ELF-1 (cell line): ENCODE results near the gene KIF7.

Experiments used
- DNase-seq: peaks from one replicate; pipeline ENCODE4 v3.0.0-alpha.2; 2016; ENCODE audit warnings: low read depth, low spot score

The KIF7 gene

DNA sequence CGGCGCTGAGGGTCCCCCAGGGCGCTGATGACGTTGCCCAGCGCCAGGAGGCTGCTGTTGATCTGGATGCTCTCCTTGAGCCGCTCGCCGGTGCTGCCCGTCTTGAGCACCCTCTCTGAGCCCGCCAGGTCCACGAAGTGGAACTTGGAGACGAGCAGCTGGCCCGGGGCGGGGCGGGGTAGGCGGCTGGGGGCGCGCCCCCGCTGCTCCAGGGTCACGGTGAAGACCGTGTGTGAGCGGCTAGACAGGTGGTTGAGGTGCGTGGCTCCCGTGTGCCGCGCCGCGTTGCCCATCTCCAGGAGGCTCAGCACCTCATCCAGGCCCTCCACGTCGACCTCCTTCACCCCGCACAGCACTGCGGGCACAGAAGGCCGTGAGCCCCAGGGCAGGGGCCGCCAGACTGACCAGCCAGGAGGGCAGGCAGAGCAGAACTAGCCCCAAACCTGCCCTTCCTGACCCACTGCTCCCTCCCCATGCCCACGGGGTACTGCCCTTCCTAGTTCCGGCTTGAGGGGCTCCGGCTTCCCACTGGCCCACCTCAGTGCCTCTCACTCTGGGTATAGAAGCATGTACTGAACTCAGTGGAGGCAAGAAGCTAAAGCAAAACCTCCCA is 6.1 kb downstream of the KIF7 start:
- no peak for DNase-seq

DNA sequence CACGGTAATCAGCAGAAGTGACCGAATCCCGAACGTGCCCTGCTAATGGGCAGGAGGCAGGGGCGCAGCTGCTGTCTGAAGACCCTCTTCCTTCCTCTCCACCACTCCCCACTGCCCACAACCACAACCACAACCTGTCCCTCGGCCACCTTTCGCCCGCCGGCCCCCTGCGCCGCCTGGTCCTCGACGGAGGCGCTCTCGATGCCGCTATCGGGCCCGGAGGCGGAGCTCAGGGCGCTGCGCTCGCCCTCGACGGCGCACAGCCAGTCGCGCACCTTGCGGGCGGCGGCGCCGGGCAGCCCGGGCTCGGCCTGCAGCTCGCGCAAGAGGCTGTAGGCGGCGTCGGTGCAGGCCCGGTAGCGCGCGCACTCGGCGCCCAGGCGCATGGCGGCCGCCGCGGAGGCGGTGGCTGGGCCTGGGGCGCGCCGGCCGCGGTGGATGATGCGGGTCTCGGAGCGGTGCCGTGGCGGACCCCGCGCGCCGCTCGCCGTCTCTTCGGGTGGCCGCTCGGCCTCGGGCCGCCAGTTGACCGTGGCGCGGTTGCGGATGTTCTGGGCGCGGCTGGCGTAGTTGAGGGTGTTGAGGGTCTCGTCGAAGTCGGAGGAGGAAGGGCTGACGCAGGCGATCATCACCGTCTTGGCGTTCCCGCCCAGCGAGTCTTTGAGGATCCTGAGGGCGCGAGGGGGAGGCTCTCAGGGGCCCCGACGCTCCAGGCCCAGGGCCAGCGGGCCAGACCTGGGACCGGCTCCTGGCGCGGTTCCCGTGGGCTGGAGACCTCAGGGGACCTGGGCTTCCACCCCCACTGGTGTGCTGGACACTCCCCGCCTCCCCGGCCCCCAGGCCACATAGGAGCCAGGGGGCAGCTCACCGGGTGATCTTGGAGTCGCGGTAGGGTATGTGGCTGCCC is 6.9 kb downstream of the KIF7 start:
- DNase-seq, result peak; percentile 35

DNA sequence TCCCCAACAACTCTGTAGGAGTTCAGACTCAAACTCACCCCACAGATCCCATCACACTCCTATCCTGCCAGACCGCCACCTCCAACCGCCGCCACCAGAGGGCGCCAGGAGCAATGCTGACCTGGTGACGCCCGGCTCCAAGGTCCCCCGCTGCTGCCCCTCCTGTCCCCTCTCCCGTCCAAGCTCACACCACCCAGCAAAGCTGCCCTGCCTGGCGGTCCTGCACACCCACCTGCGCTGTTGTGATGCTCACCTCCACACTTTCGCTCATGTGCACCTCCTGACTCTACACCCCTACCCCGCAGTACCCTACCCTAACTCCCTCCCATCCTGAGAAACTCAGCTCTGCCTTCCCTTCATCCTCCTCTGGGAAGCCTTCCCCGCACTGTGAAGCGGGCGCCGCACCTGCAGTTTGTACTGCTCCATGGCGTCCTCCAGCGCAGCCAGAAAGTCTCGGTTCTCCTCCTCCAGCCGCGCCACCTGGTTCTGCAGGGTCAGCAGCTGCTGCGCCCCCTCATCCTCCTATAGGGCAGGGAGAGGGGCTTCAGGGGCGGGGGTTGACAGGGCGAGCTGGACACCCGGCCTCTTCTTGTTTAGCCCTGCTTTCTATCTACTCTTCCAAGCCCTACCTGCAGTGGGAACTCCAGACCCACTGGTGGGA is 7.9 kb downstream of the KIF7 start:
- peak; percentile 88 for DNase-seq

DNA sequence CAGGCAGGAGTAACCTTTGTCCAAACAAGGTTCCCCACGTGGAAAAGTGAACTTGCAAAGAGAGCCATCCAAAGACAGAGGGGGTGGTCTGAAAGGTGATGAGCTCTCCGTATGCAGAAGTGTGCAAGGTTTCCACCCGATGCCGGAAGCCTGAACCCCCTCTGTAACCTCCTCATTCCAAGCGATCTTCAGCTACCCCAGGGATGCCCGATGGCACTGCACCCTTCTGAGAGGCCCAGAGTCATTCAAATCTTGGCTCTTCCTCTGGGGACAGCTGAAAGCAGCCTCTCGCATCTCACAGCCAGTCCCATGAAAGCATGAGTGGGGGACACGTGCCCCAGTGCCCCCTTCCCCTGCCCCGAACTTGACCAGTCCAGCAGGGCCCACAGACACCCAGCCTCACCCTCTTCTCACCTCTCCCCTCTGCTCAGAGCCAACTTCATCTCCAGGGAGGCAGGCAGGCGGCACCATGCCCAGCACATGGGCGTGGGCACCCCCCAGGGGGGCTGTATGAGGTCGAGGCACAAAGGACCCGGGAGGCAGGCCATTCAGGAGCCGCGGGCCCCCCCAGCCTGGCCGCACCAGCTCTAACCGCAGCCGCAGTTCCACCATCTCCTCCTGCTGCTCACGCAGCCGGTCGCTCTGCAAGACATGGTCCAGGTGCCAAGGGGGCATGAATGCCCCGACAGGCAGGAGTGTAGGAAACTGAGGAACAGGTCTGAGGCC is 8.7 kb downstream of the KIF7 start:
- DNase-seq, result no peak

DNA sequence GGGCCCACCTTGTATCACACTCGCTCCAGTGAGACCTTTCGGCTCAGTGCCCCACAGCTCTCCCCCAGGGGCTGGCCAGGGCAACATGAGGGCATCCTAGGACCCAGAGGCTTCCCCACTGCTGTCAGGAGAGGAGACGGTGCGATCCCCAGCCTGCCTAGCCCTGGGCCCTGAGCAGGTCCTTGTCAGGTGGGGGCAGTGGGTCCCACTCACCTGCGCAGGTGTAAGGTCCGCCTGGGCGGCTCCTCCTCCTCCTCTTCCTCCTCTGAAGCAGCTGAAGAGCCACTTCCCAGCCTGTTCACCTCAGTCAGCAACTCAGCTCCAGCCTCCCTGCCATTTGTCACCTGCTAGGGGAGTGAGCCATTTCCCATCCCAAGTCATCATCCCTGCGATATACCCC is 9.6 kb downstream of the KIF7 start:
- DNase-seq, result no peak

DNA sequence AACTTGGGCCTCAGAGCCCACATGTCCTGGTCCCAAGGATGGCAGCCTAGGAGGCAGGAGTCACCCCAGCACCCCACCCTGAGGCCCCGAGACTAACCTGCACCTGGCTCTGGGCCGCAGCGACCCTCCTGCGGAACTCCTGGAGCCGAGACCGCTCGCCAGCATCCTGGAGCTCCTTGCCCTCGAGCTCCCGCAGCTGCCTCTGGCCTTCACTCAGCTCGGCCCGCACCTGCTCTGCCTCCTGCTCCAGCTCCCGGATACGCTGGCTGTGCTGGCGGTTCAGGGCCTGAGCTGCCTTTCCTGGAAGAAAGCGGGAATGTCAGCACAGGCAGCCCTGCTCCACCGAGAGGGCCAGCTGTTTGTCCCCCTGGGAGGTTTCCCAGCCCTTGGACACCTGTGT is 13.2 kb downstream of the KIF7 start:
- no peak for DNase-seq

DNA sequence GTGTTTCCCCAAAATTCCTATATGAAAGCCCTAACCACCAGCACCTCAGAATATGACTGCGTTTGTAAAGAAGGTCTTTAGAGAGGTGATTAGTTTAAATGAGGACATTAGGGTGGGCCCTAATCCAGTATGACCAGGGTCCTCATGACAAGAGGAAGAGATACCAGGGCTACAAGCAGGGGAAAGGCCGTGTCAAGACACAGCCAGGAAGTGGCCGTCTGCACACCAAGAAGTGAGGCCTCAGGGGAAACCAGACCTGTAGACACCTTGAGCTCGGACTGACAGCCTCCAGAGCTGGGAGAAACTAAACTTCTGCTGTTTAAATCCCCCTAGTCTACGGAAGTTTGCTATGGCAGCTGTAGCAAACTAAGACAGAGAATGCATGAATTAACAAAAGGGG is 14.2 kb downstream of the KIF7 start:
- DNase-seq, result no peak

DNA sequence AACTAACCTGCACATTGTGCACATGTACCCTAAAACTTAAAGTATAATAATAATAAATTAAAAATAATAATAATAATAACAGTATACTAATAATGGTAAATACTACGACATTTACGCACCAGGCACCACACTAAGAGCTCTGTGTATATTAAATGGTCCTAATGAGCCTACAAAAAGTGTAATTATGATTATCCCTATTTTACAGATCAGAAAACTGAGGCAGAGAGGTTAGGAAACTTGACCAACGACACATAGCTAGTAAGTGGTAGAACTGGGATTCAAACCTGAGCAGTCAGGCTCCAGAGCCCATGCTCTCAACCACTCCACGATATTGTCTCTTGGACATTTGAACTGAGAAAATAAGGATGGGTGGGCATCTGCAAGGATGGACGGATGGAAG is 15.0 kb downstream of the KIF7 start:
- no peak for DNase-seq

DNA sequence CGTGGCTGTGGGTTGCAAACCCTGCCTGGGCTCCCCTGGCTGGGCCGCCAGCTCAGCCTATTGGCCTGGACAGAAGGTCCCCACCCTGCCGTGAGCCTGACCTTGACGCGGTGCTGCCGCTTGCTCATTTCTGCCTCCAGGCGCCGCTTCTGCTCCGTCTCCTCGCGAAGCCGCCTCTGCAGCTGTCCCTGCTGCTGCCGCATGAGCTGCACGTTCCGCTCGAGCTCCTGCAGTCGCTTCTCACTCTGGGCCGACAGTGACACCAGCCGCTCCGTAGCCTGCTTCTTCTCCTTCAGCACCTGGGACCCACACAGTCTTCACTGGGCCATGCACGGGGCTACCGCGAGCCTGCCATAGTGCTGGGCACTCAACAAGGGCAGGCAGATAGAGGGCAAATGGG is 21.7 kb downstream of the KIF7 start:
- no peak for DNase-seq

DNA sequence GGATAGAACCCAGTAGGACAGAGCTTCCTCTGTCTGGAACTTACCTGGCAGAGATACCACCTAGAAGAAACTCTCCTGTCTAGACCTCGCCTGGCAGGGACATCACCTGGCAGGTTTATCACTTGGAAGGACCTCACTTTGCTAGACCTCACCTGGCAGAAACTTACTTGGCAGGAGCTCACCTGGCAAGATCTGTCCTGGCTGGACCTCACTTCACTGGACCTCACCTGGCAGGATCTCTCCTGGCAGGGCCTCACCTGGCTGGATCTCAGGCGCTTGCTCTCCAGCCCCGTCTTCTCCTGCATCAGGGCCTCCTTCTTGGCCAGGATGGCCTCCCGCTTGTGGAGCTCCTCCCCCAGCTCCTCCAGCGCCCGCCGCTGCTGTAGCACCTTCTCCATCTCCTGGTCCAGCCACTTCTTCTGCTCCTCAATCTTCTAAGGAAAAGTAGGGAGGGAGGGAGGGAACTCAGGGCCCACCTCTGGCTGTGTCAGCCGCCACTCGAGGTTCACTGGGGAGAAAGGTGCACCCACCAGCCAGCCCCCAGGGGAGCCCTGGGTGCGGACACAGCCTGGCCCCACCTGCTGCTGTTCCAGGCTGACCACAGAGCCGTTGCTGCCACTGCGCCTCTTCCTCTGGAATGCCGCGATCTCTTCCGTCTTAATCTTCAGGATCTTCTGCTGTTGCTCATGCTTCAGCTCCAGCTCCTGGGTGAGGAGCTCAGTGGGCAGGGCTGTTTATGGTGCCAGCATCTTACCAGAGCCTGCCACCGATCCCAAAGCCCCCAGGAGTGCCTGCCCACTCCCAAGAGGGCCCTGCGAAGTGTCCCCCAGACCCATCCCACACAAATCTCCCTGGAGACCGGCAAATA is 22.5 kb downstream of the KIF7 start:
- DNase-seq, result no peak

DNA sequence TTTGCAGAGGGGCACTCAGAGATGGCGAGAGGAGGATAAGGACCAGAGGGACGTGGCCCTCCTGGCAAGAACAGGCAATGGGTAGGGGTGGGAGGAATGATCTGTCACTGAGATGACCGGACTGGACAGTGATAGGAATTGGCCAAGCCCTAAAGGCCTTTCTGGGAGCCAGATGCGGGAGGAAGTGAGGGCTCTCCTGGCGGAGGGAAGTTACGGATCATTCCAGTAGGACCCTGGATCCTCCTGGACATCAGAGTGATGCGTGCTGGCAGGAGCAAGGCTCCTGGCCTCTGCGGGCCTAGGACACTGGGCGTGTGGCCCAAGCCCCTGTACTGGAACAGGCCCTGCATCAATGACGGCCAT is 23.4 kb downstream of the KIF7 start:
- DNase-seq, result no peak

DNA sequence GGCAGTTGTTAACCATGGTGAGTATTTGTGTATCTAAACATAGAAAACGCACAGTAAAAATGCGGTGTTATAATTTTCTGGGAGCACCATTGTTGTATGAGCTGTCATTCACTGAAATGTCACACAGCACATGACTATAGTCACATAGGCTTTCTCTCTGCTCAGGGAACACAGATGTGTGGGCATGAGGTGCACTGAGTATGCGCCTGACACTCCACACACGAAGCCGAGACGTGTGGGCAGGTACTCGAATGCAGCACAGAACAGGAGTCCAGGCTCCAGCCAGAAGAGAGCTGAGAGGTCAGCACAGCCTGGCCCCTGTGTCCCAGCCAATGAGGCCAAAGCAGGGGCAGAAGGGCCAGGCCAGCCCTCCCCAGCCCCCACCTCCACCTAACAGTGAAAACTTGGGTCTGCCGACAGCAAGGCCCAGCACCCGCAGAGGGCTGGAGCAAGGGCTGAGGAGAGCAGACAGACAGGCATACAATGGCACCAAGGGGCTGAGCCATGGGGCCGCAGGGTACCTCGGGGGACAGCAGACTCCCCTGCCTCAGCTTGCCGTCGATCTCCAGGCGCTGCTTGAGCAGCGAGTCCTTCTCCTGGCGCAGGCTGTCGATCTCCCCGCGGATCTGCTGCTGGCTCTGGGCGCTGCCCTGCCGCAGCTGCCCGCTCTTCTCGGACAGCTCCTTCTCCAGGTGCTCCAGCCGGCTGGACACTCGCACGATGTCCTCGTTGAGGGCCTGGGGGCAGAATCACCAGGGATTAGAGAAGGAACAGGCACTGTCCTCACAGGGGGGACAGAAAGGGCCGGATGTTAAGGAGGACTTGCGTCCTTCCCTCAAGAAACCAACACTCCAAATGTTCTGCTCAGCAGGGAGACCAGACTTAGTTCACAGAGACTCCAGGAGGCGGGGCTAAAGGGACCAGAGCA is 24.0 kb downstream of the KIF7 start:
- DNase-seq, result no peak

DNA sequence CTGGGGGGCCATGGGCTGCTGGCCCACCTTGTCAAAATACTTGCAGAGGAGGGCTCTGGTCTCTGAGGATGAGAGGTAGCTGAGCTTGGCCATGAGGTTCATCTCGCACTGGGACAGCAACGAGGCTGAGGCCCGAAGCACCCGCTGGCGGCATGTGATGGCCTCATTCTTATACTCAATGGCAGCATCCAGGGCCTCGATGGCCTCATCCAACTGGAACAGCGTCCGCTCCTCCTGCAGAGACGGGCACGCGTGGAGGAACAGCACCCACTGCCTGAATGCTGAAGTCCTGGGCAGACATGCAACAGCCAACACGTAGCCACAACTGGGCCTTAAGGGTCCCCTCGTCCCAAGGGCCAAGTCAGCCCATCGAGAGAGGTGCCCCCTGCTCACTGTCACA is 25.0 kb downstream of the KIF7 start:
- DNase-seq, result no peak

DNA sequence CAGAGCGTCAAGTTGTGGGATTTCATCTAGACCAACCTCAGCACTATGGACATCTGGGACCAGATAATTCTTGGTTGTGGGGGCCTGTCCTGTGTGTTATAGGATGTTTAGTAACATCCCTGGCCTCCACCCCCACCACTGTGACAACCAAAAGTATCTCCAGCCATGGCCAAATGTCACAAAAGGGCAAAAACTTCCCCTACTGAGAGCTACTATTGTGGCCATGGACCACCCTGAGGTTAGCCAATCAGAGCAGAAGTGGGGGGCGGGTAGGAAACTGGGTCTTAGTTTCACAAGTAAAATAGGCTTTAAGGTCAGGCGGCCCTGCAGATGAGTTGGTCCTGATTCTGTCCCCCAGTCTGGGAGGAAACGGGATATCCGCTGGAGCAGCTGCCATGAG is 25.4 kb downstream of the KIF7 start:
- no peak for DNase-seq

DNA sequence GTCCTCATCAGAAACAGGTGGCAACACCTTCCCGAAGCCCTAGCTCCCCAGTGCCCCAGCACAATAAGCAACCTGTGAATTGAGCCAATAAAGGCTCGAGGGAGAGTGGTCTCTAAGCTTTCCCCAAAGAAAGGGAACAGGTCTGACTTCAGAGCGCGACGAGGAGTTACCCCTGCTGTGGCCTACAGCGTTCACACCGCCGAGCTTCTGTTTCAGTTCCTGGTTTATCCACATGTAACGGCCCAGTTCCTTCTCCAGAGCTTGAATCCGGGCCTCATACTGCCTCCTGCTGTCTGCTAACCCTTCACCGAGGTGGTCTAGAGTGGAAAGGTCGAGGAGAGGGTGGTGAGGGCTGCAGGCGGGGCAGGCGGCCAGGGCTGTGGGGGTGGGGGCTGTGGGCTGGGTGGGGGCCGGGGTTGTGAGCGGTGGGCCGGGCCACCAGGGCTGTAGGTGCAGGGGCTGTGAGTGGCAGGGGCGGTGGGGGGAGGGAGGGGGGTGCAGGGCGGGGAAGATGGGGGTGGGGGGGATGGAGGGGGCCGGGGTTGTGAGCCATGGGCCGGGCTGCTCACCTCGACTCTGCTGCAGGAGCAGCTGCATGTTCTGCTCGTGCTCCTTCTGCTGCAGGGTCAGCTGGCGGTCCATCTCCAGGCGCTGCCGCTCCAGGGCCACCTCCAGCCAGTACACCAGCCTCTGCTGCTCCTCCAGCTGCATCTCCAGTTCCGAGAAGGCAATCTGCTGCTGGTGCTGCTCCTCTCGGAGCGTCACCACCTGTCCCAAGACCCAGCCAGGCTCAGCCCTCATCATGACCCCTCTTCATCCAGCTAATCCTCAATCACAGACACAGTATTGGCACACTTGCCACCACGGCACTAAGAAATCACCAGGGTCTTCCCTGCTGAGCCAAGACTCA is 26.2 kb downstream of the KIF7 start:
- no peak for DNase-seq

DNA sequence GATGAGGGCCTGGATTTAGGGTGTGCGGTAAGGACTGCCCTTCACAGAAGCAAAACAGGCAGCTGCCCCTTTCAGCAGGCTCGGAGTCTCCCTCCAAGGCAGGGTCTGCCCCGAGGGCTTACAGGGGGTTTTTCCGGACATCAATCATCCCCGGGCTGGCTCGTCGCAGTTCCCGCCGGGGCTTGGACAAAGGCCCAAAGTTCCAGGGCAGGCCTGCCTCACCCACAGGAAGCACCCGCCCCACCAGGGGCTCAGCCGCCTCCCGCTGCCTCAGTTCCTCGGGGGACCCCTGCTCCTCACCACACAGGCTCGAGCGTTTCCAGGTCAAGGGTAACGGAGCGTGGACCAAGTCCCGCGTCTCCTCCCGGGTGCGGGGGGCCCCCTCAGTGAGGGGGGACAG is 27.0 kb downstream of the KIF7 start:
- DNase-seq, result peak; percentile 17

DNA sequence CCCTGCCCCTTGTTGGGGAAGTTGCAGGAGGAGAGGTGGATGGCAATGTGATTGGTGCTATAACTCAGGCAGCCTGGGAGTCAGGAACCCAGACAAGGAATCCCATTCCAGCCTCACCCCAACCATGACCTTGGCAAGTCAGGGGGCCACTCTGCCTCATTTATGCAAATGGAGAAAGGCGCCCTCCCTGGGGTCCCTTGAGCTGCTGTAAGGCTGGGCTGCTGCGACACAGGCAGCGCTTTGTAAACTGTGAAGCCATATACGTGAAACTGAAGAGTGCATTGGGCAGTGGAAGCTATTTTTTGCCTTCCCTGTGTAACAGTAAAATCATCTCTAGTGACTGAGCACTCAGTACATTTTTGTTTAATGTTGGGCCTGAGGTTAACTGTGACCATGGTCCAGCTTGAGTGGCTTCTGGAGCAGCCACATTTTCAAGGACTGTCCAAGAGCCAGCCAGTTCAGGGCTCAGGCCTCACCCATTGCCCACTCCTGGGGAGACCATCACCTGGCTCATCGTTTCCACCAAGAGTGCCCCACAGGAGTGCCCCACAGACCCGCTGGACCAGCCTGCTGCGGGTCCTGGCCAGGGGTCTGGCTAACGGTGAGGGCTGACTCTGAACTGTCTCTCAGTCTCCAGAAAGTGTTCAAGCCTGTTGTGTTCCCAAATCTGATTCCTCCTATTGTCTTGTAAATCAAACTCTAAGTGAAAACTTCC is 27.9 kb downstream of the KIF7 start:
- DNase-seq, result no peak

DNA sequence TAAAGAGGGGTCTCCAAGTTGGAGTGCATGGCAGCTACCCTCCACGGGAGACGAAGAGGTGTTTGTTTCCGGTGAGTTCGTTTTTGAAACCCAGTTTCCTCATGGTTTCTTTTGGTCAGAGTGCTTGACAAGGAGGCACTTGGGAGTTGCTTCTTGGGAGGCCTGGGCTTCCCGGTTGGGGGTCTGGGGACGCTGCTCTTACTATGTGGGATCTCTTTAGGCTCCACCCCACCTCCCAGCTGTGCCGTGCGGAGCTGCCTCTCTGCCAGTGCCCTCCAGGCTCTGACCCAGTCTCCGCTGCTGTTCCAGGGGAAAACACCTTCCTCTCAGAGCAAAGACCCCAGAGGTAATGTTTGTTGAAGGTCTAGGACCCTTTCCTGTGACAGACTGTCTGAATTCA is 29.6 kb downstream of the KIF7 start:
- DNase-seq, result no peak
